Keratinocyte (primary cell): ENCODE measurements around the gene KCNF1. TPM values are rescaled to one million over a fixed set of nuclear protein-coding genes. Genes with fewer than 3 reads are reported as not detected.

ENCODE experiments used
- DNase-seq: peaks from one replicate; pipeline ENCODE4 v3.0.0-alpha.2; 2011; ENCODE audit warnings: low read depth, missing footprints, low spot score
- FAIRE-seq: peaks from 2 replicates; lab custom pipeline; 2011; peaks lifted over from hg19 to GRCh38; lab: Jason Lieb, UNC
- H2AFZ ChIP-seq: 2 replicates; pipeline ENCODE4 v1.6.0; 2012; ENCODE audit warnings: low read length, control low read depth, inconsistent platforms; ENCODE audit not compliant: control insufficient read depth
- H3K27ac ChIP-seq: 2 replicates; pipeline ENCODE4 v1.5.1; 2011; ENCODE audit warnings: low read length; ENCODE audit not compliant: control insufficient read depth, insufficient read depth
- H3K27me3 ChIP-seq: 3 replicates; pipeline ENCODE4 v1.6.0; 2011; ENCODE audit warnings: low read length; ENCODE audit not compliant: control insufficient read depth, insufficient read depth; ENCODE audit errors: extremely low read depth
- H3K36me3 ChIP-seq, 2 experiments: 2 replicates in 1 of 2; 3 replicates in 1 of 2; pipeline ENCODE4 v1.5.1; 2011; ENCODE audit warnings: low read length in 2 of 2, mild to moderate bottlenecking in 1 of 2; ENCODE audit not compliant: control insufficient read depth in 2 of 2, insufficient read depth in 2 of 2; ENCODE audit errors: extremely low read depth in 1 of 2
- H3K4me1 ChIP-seq: 3 replicates; pipeline ENCODE4 v1.5.1; 2011; ENCODE audit warnings: low read length; ENCODE audit not compliant: control insufficient read depth, insufficient read depth; ENCODE audit errors: extremely low read depth
- H3K4me2 ChIP-seq: 3 replicates; pipeline ENCODE4 v1.6.0; 2011; ENCODE audit warnings: low read depth, low read length; ENCODE audit not compliant: control insufficient read depth, insufficient read depth; ENCODE audit errors: extremely low read depth
- H3K4me3 ChIP-seq, 3 experiments: fragments of 200-600 bp in 1 of 3; sonication (generic) in 1 of 3; 2 replicates in 2 of 3; 3 replicates in 1 of 3; pipeline ENCODE4 v1.5.1; 2011 to 2016; ENCODE audit warnings: low read length in 3 of 3, mild to moderate bottlenecking in 3 of 3, control low read depth in 2 of 3, inconsistent platforms in 1 of 3, low read depth in 1 of 3, mixed read lengths in 1 of 3, mixed run types in 1 of 3, moderate library complexity in 1 of 3; ENCODE audit not compliant: control insufficient read depth in 2 of 3, insufficient read depth in 2 of 3; ENCODE audit errors: extremely low read depth in 1 of 3
- H3K79me2 ChIP-seq: 2 replicates; pipeline ENCODE4 v1.6.0; 2012; ENCODE audit warnings: low read length; ENCODE audit not compliant: control insufficient read depth, insufficient read depth
- H3K9ac ChIP-seq: 3 replicates; pipeline ENCODE4 v1.6.0; 2011; ENCODE audit warnings: low read length; ENCODE audit not compliant: control insufficient read depth, insufficient read depth; ENCODE audit errors: extremely low read depth
- H3K9me1 ChIP-seq: 3 replicates; pipeline ENCODE4 v1.6.0; 2011; ENCODE audit warnings: low read length; ENCODE audit not compliant: control insufficient read depth, insufficient read depth; ENCODE audit errors: extremely low read depth
- H3K9me3 ChIP-seq: 2 replicates; pipeline ENCODE4 v1.5.1; 2012; ENCODE audit warnings: low read depth, low read length; ENCODE audit not compliant: control insufficient read depth
- H4K20me1 ChIP-seq: 3 replicates; pipeline ENCODE4 v1.6.0; 2011; ENCODE audit warnings: low read length; ENCODE audit not compliant: control insufficient read depth, insufficient read depth; ENCODE audit errors: extremely low read depth
- EZH2 ChIP-seq: IDR thresholded peaks from one replicate; pipeline ENCODE4 v1.6.1; 2012; ENCODE audit warnings: inconsistent platforms, mild to moderate bottlenecking, low read length, moderate library complexity
- dilution Hi-C: fragments of 300-500 bp; cut with MboI; formaldehyde crosslinking; loops from one replicate; pipeline ENCODE4 v1.7.0; 2020; ENCODE audit warnings: low sequenced_read_pairs; ENCODE audit not compliant: extremely low pct_ligation_motif_present
- polyA plus RNA-seq, 5 experiments: library from polyadenylated mRNA; depleted of rRNA in 3 of 5; stranded (reverse) in 3 of 5; stranded (forward) in 1 of 5; unstranded in 1 of 5; fragments of >200 nt; gene quantifications; 1 replicate in 1 of 5; 2 replicates in 3 of 5; 3 replicates in 1 of 5; pipeline versions ENCODE4 v1.2.1 to v1.2.3, GENCODE V29; 2011 to 2012; ENCODE audit warnings: missing spikeins in 2 of 5, low read depth in 1 of 5, low replicate concordance in 1 of 5
- TF ChIP-seq, protein P1 (sequence below), 3 experiments: IDR thresholded peaks in 1 of 3; conservative IDR thresholded peaks in 1 of 3; optimal IDR thresholded peaks in 1 of 3; 2 replicates in 2 of 3; 3 replicates in 1 of 3; pipeline versions ENCODE3 to v1.5.1; 2011; ENCODE audit warnings: low read length in 3 of 3, mild to moderate bottlenecking in 3 of 3, moderate library complexity in 2 of 3, control low read depth in 1 of 3, inconsistent platforms in 1 of 3; ENCODE audit not compliant: insufficient read depth in 2 of 3; ENCODE audit errors: extremely low read depth in 1 of 3

The KCNF1 gene
- polyA plus RNA-seq, 1 donor (not counting 4 experiments of a cell fraction or from before 2014, with no cell fraction given) = 0.05 TPM

DNA sequence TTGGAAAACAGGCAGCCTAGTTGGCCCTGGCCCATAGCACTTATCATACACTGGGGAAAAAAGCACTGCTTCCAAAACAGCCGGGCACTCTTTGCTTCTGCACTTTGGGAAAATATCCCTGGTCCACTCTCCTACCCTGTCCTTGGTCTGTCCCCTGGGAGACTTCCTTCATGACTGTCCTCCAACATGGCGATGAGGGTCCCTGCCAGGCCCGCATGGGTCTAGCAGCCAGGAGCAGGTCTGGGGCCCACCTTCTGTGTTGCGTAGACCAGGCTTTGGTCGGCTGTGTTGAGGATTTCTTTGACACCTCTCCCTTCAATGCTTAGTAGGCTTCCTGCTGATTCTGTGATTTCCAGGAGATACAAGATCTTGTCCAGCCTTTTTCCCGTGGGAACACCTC is 12.2 kb downstream of the KCNF1 start:
- no peak overlapping the region for H3K4me2 ChIP-seq
- H3K4me1 ChIP-seq = no peaks in the 10 kb centered on the region
- H4K20me1 ChIP-seq = no peaks in the 10 kb centered on the region
- DNase-seq (no peak), FAIRE-seq (no peak)
- no peak overlapping the region for H3K9ac ChIP-seq
- H3K79me2 ChIP-seq = no peaks in the 10 kb centered on the region
- H3K27me3 ChIP-seq = peaks cover 39% of the 10 kb centered on the region
- TF ChIP-seq, protein P1, sequence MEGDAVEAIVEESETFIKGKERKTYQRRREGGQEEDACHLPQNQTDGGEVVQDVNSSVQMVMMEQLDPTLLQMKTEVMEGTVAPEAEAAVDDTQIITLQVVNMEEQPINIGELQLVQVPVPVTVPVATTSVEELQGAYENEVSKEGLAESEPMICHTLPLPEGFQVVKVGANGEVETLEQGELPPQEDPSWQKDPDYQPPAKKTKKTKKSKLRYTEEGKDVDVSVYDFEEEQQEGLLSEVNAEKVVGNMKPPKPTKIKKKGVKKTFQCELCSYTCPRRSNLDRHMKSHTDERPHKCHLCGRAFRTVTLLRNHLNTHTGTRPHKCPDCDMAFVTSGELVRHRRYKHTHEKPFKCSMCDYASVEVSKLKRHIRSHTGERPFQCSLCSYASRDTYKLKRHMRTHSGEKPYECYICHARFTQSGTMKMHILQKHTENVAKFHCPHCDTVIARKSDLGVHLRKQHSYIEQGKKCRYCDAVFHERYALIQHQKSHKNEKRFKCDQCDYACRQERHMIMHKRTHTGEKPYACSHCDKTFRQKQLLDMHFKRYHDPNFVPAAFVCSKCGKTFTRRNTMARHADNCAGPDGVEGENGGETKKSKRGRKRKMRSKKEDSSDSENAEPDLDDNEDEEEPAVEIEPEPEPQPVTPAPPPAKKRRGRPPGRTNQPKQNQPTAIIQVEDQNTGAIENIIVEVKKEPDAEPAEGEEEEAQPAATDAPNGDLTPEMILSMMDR (optimal IDR thresholded peaks at IDR 0.05 in 1 of 3, IDR thresholded peaks at IDR 0.05 in 1 of 3, conservative IDR thresholded peaks at IDR 0.05 in 1 of 3; ENCODE audit: extremely low read depth in 1 of 3, insufficient read depth in 2 of 3, low read length in 3 of 3) = no peak
- TF ChIP-seq EZH2 = no peak
- no peaks in the 10 kb centered on the region for H3K9me1 ChIP-seq
- no peak overlapping the region for H3K27ac ChIP-seq
- dilution Hi-C loops = no loop called here
- no peak overlapping the region for H2AFZ ChIP-seq
- H3K9me3 ChIP-seq = no peaks in the 10 kb centered on the region
- no peaks in the 10 kb centered on the region for H3K36me3 ChIP-seq
- no peak overlapping the region for H3K4me3 ChIP-seq

DNA sequence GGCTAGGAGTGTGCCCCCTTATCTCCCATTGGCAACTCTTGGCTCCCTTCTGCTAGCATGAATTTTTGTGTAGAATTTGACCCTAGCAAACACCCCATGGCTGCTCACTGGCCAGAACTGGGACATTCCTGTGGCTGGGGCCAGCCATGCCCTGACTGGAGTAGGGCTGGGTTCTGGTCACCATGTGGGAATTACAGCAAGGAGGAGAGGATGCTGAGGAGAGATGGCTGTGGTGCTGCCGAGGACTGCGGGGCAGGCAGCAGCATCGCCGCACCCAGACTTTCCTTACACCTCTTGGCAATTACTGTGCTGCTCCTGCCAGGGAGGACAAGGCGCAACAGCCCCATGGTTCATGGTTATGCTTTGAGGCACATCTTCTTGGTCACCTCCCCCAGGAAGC is 12.7 kb downstream of the KCNF1 start:
- no peak for TF ChIP-seq EZH2
- TF ChIP-seq, protein P1 (optimal IDR thresholded peaks at IDR 0.05 in 1 of 3, IDR thresholded peaks at IDR 0.05 in 1 of 3, conservative IDR thresholded peaks at IDR 0.05 in 1 of 3; ENCODE audit: extremely low read depth in 1 of 3, insufficient read depth in 2 of 3, low read length in 3 of 3) = no peak
- Histone ChIP-seq H3K79me2 (no peaks in the 10 kb centered on the region), H3K9ac (no peak overlapping the region), H3K27me3 (peaks cover 38% of the 10 kb centered on the region), H3K4me2 (no peak overlapping the region), H4K20me1 (no peaks in the 10 kb centered on the region), H2AFZ (no peak overlapping the region), H3K36me3 (no peaks in the 10 kb centered on the region), H3K9me3 (no peaks in the 10 kb centered on the region), H3K4me1 (no peaks in the 10 kb centered on the region), H3K27ac (no peak overlapping the region), H3K9me1 (no peaks in the 10 kb centered on the region), H3K4me3 (no peak overlapping the region)
- dilution Hi-C loops = no loop called here
- no peak for FAIRE-seq
- no peak for DNase-seq
